Cardiac fibroblast (primary cell): Measurements from ENCODE around the gene ATP6V0D1.

Experiments used
- DNase-seq, 2 donors: peaks; one replicate each; pipeline versions ENCODE4 v3.0.0 to v3.0.0-alpha.2; 2010; ENCODE audit warnings: low read depth in 2 of 2
- H3K4me3 ChIP-seq, 2 donors: replicated peaks in 1 of 2; 1 replicate in 1 of 2; 2 replicates in 1 of 2; pipeline ENCODE4 v1.5.1; 2011; ENCODE audit warnings: low read depth in 2 of 2, low read length in 2 of 2, mild to moderate bottlenecking in 2 of 2, moderate library complexity in 1 of 2
- TF ChIP-seq, protein P1 (sequence below): IDR thresholded peaks from one replicate; pipeline ENCODE4 v1.5.1; 2011; ENCODE audit warnings: low read depth, mild to moderate bottlenecking, low read length, inconsistent platforms

ATP6V0D1 gene

DNA sequence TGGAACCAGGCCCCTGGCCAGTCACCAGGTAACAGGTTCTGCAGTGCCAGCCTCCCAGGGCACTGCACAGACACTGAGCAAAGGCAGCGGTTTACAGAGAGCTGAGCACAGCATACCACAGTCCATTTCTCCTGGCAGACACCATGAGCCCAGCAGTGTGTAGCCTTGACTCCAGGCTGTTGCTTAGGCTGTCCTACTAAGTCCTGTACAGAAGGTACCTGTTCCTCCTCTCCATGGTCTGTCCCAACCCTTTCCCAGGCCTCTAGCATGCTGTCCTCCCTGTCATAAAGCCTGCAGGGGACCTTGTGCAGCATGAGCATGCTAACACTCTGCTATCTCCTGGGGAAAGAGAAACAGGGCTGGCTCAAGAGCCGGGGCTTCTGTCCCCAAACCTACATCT lies 20.0 kb downstream of the ATP6V0D1 start:
- no peak for DNase-seq
- H3K4me3 ChIP-seq, result no peak overlapping the region
- TF ChIP-seq, protein P1, sequence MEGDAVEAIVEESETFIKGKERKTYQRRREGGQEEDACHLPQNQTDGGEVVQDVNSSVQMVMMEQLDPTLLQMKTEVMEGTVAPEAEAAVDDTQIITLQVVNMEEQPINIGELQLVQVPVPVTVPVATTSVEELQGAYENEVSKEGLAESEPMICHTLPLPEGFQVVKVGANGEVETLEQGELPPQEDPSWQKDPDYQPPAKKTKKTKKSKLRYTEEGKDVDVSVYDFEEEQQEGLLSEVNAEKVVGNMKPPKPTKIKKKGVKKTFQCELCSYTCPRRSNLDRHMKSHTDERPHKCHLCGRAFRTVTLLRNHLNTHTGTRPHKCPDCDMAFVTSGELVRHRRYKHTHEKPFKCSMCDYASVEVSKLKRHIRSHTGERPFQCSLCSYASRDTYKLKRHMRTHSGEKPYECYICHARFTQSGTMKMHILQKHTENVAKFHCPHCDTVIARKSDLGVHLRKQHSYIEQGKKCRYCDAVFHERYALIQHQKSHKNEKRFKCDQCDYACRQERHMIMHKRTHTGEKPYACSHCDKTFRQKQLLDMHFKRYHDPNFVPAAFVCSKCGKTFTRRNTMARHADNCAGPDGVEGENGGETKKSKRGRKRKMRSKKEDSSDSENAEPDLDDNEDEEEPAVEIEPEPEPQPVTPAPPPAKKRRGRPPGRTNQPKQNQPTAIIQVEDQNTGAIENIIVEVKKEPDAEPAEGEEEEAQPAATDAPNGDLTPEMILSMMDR, result no peak

DNA sequence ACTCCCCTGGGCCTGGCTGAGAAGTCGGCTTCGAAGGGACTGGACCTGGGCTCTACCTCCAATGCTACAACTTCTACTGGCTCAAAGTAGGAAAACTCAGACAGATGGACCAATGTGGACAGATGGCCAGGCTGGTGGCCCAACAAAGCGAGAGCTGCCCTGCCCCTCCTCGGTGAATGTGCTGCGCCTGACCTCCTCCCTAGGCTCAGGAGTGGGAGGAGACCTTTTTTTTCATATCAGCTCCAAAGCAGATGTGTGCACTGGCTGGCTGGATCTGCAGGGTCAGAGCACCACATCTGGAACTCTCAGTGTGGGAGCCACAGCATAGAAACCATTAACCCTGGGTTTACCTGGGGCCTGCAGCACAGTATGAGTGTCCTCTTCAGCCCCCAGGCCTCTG lies 20.8 kb downstream of the ATP6V0D1 start:
- TF ChIP-seq, protein P1, result no peak
- no peak overlapping the region for H3K4me3 ChIP-seq
- no peak for DNase-seq

DNA sequence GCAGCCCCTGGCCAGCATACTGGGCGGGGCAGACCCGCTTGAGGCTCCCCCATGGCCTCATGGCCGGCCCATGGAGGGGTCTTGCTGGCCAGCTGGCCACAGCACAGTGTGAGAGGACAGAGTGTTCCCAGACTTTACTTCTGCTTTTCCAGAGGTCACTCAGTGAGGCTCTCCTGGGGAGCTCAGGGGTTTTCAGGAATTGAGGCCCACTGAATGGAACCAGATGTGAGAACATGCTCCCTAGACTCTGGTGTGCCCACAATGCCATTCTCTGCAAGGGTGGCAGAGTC lies 21.2 kb downstream of the ATP6V0D1 start:
- no peak overlapping the region for H3K4me3 ChIP-seq

DNA sequence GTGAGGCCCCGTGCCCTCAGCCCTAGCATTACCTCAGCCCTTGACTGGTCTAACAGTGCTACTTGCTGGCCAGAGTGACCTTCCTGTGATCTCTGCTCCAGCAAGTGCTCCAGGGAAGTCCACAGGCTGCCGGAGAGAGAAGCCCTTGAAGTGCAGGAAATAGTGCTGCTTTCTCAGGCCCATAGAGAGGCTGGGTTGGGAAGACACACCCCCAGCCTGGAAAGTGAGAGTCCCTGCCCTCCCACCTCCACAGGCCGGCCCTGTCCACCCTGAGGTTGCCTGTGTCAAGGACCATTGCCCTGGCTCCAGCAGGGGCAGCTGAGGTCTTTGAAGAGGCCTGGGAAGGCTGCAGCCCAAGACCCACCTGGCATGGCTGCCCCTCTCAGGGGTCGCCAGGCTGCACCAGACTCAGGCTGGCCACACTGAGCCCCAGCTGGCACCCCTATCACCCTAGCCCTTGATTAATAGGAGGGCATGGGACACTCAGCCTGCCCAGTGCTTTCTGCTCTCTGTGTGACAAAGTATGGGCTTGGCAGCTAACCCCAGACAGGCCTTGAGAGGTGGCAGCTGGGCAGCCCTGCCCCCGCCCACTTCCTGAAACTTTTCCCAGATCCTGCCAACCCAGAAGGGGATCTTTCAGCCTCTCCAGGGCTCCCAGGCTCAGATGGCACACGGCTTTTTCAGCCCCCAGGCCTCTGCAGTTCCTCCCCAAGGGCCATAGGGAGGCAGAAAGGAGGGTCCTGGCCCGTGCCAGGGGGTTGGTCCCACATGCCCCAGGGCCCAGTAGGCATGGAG lies 21.7 kb downstream of the ATP6V0D1 start:
- peak in 1 of 2 donors; percentile 38 for DNase-seq
- H3K4me3 ChIP-seq, result no peak overlapping the region
- TF ChIP-seq, protein P1, result no peak

More for the DNA sequence above, 21.2 kb downstream of the ATP6V0D1 start:
- TF ChIP-seq, protein P1, result no peak
- DNase-seq, result no peak

DNA sequence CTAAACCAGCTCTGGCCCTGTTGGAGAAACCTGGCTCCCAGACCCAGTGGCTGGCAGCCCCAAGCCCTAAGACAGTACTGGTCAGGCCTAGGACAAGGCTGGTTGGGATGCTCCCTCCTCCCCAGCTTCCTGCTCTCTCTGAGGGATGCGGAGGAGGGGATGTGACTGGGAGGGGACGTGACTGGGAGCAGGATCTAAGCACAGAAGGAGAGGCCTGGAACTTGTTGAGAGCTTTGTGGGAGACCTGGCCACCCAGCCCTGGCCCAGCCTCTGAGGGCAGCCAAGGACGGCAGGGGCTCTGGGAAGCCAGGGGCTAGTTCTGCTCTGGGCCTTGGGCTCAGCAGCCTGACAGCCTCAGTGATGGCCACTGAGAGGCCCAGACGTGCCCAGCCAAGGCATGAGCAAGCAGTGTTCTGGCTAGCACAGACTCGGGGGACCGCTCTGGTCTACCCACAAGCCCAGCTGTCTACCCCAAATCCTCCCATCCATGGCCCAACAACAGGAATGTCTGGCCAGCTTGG lies 22.8 kb downstream of the ATP6V0D1 start:
- TF ChIP-seq, protein P1, result no peak
- no peak for DNase-seq
- no peak overlapping the region for H3K4me3 ChIP-seq

DNA sequence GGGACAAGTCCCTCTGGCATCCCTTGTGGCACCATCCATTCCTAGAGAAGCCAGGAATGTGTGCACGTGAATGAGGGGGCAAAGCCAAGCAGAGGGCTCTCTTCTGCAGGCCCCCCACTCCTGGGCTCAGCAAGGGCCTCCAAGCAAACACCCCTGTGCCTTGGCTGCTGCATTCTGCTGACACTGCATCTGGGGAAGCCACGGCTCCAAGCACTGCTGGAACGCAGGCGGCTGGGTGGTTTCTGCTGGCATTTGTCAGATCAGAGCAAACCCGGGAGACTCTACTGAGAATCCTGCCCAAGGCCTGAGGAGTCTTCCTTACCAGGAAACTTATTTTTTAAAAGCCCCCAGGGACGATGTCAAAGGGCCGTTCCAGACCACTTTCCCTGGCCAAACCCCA lies 23.3 kb downstream of the ATP6V0D1 start:
- no peak for DNase-seq
- no peak overlapping the region for H3K4me3 ChIP-seq
- TF ChIP-seq, protein P1, result no peak
